GM19238 (cell line): ENCODE measurements around the gene EHBP1L1.

Experiments
- DNase-seq: peaks from one replicate; pipeline ENCODE4 v3.0.0; 2011; ENCODE audit warnings: low spot score; ENCODE audit not compliant: insufficient read length

EHBP1L1 gene

GRCh38 chr11:65615229-65615949 is 39.5 kb downstream of the EHBP1L1 start, which contains the start of gene PCNX3:
Gene PCNX3 (plus strand): TSS chr11:65615776. CDS start chr11:65616312, 536 bp downstream.
- DNase-seq = peak; percentile 100

DNA sequence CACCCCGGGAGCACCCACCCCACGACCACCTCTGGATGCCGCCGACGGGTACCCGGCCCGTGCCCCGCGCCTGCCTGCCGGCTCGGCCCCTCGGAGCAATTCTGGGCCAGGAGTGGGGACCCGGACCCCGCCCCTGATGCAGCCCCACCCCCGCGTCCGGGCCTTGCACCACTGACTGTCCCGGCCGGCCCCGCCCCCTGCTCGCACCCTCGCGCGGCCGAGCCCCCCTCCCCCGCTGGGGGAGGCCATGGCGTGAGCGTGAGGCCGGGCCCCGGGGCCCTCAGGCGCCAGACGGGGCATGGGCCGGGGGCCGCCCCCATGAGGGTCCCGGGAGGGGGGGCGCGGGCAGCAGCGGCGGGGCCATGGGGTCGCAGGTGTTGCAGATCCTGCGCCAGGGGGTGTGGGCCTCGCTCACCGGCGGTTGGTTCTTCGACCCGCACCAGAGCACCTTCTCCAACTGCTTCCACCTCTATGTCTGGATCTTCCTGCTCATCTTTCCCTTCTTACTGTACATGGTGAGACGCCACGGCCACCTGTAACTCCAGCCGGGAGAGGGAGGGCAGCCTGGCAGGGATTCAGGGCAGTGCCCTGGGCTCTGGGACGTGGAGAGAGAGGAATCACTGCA is 40.2 kb downstream of the EHBP1L1 start:
- DNase-seq = peak; percentile 70

GRCh38 chr11:65616575-65617001 is 40.7 kb downstream of the EHBP1L1 start:
- no peak for DNase-seq

DNA sequence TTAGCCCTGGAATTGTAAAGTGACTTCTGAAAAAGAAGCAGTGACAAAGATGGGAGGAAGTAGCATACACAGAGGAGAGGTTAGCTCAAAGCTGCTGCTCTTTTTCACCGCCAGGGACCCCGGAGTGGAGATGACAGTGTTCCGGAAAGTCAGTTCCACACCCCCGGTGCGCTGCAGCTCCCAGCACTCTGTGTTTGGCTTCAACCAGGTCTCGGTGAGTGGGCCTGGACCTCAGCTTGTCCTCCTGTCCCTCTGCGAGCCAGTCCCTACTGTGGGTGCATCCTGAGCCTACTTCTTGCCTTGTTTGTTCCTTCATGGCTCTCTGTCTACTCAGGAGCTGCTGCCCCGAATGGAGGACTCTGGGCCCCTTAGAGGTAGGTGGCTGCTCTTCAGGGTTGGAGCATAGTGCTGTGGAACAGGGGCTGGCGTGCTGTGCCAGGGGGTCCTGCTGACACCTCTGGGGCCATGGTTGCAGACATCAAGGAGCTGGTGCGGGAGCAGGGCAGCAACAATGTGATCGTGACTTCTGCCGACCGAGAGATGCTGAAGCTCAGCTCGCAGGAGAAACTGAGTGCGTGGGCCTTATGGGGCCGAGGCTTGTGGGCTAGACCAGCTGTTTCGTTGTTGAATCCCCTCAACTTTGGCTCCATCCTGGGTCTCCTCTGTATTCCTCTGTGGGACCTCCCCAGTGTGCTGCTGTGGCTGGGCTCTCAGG is 41.4 kb downstream of the EHBP1L1 start:
- no peak for DNase-seq

DNA sequence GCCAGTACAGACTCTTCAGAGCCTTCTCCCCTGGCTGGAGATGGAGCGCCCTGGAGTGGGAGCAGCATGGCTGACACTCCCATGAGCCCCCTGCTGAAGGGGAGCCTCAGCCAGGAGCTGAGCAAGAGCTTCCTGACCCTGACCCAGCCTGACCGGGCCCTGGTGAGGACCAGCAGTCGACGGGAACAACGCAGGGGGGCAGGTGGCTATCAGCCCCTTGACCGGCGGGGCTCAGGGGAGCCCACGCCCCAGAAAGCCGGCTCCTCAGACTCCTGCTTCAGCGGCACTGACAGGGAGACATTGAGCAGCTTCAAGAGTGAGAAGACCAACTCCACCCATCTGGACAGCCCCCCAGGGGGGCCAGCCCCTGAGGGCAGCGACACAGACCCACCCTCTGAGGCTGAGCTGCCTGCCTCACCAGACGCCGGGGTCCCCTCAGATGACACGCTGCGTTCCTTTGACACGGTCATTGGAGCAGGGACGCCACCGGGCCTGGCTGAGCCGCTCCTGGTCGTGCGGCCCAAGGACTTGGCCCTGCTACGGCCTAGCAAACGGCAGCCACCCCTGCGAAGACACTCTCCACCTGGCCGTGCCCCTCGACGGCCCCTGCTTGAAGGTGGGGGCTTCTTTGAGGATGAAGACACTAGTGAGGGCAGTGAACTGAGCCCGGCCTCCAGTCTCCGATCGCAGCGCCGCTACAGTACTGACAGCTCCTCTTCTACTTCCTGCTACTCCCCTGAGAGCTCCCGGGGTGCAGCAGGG is 42.3 kb downstream of the EHBP1L1 start:
- no peak for DNase-seq

DNA sequence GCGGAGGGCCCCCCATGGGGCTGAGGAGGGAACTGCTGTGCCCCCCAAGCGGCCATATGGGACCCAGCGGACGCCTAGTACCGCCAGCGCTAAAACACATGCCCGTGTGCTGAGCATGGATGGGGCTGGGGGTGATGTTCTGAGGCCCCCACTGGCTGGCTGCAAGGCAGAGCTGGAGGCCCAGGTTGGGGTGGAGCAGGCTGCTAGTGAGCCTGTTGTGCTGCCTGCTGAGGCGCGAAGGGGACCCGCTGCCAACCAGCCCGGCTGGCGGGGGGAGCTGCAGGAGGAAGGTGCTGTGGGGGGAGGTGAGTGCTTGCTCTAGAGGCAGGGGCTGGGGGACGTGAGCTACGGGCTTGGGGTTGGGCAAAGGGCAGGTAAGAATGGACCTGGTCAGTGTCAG is 42.9 kb downstream of the EHBP1L1 start:
- DNase-seq = no peak

DNA sequence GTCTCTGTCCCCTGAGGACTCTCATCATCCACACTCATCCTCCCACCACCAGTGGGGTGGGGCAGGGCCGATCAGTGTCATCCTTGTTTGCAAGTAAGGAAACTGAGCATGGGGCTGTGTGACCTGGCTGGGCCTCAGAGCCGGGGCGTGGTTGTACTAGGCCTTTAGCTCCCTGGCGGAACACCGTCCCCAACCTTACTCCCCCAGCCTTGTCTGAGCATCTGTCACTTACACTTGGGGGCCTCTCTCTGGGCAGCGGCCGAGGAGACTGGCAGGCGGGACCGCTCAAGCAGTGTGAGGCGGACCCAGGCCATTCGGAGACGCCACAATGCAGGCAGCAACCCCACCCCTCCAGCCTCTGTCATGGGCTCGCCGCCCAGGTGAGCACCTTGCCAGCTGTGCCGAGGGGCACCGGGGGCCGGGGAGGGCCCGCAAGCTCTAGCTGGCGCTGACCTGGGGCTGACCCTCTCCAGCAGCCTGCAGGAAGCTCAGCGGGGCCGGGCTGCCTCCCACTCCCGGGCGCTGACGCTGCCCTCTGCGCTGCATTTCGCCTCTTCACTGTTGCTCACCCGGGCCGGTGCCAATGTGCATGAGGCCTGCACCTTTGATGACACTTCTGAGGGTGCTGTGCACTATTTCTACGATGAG is 43.6 kb downstream of the EHBP1L1 start:
- no peak for DNase-seq

DNA sequence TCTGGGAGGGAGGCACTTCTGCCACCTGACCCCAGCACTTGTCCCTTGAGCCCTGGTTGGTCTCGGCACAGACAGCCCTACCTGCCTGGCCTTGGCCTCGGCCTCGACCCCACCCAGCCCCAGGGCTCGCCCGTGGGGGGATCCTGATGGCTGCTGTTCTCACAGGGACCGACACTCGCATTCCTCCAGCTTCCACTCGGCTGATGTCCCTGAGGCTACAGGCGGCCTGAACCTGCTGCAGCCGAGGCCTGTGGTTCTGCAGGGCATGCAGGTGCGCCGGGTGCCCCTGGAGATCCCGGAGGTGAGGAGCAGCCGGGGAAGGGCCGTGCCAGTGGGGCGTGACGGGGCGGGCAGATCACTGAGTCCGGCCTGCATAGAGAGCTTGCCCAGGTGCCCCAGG is 44.8 kb downstream of the EHBP1L1 start:
- no peak for DNase-seq

DNA sequence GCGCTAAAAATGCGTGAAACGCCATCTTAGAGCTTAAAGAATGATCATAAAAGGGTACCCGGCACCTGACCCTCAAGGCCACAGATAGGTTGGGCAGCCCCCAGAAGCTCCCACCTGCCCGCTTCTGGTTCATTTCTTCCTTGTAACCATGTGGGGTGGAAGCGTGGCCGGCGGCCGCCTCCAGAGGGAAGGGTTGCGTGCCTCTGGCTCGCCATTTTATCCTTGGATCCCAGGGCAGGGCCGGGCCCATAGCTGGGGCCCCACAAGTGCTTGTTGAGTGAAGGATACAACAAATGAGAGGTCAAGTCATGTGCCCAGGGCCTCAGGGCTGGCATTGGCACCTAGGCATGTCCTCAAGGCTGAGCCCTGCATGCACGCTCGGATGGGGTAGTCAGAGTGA is 45.6 kb downstream of the EHBP1L1 start:
- no peak for DNase-seq

DNA sequence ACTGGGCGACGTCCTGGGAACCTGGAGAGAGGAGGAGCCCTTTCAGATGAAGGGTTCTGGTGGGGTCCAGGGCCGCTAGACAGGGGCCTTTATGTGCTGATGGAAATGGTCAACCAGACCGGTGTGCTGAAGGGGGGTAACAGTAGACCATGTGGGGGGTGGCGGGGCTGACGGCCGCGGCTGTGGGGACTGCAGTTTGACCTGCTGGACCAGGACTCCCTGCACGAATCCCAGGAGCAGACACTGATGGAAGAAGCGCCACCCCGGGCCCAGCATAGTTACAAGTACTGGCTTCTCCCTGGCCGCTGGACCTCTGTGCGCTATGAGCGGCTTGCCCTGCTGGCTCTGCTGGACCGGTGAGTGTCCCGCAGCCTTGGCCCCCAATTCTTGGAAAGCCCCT is 46.2 kb downstream of the EHBP1L1 start:
- no peak for DNase-seq

- no peak for DNase-seq
Measured at GRCh38 chr11:65623177-65623576, 47.3 kb downstream of the EHBP1L1 start.

DNA sequence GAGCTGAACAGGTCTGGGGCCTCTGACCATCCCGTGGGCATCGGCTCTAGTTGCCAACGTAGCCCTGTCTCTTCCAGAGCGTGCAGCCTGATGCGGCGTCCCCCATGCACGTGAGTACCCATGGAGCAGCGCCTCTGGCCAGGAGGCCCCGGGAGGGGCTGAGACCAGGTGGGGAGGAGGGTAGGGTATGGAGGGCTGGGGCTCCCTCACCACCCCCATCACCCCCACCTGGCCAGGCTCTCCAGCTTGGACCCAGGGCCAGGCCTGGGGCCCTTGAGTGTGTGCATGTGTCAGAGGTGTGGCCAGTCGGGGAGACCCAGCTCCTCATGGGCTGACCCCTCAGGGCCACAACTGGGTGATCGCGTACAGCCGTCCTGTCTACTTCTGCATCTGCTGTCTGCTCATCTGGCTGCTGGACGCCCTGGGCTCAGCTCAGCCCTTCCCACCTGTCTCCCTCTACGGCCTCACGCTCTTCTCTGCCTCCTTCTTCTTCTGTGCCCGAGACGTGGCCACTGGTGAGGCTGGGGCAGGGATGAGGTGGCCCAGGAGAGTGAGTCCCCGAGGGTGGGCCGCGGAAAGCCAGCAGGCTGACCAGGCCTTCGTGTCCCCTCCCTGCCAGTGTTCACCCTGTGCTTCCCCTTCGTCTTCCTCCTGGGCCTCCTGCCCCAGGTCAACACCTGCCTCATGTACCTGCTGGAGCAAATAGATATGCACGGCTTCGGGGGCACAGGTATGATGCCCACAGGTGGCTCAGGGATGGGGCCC is 48.2 kb downstream of the EHBP1L1 start:
- DNase-seq = no peak

- DNase-seq = no peak
Measured at GRCh38 chr11:65624931-65625627, 49.2 kb downstream of the EHBP1L1 start.

GRCh38 chr11:65625628-65626342 is 49.9 kb downstream of the EHBP1L1 start:
- DNase-seq = peak; percentile 75

DNA sequence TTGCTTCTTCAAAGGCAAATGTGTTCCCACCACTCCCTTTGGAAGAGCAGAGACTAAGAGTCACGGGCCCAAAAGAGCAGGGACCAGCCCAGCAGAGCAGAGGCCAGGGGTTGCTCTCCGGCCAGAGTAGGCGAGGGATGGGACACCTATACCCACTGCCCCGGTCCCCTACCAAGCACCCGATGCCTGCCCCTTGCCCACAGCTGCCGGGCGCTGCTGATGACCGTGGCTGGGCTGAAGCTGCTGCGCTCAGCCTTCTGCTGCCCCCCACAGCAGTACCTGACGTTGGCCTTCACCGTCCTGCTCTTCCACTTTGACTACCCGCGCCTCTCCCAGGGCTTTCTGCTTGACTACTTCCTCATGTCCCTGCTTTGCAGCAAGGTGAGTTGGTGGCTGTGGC is 51.3 kb downstream of the EHBP1L1 start:
- no peak for DNase-seq

GRCh38 chr11:65629579-65629978 is 53.7 kb downstream of the EHBP1L1 start:
- DNase-seq = no peak

GRCh38 chr11:65630215-65630614 is 54.4 kb downstream of the EHBP1L1 start:
- DNase-seq = no peak

DNA sequence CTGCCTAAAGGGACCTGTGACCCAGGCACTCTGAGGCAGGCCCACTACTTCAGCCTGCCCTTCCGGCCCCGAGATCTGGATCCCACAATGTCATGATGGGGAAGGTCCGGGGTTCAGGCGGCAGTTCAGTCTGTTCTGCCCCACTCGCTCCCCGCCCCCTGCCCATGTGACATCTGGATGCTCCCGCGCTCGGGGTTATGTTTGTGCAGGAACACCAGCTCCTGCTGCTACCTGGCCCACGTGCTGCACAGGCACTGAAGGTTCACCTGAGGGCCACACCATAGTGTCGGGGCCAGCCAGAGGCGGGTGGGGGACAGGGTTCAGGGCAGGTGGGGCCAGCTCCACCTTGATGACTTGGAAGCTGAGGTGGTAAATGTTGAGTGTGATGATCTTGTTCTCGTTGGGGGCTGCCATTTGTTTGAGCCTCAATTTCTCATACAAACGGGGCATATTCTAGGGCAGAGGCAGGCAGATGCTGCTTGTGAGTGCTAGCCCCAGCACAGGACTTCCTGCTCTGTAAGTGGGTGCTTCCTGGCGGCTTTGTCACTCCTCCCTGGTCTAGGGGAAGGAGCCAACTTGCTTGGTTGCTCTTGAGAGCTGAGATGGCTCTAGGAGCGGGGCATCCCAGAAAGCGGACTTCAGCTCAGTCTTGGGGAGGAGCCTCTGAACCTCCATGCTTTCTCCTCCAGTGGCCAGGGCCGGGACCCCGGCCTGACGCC is 57.7 kb downstream of the EHBP1L1 start:
- DNase-seq = no peak

GRCh38 chr11:65634109-65634436 is 58.2 kb downstream of the EHBP1L1 start:
- no peak for DNase-seq
